Omental fat pad (tissue), 4 donors: ENCODE results near the gene TBR1. TPM values are rescaled to one million over a fixed set of nuclear protein-coding genes. Genes with fewer than 3 reads are reported as not detected.

Source experiments
- ATAC-seq: fragments of 150-250 bp; one replicate; pipeline ENCODE4 v1.9.1; 2016; ENCODE audit warnings: mild to moderate bottlenecking, moderate library complexity; ENCODE audit not compliant: low FRiP score
- DNase-seq: peaks from one replicate; pipeline ENCODE4 v3.0.0-alpha.2; 2019; ENCODE audit warnings: low spot score
- CTCF ChIP-seq, 3 donors: fragments of 450-650 bp; IDR thresholded peaks; one replicate each; pipeline ENCODE4 v1.5.1; 2016 to 2017; ENCODE audit warnings: antibody characterized with exemption in 3 of 3, mild to moderate bottlenecking in 3 of 3, moderate library complexity in 2 of 3
- total RNA-seq, 4 donors: library from RNA; depleted of rRNA; stranded (reverse); fragments of >200 nt; gene quantifications; one replicate each; pipeline ENCODE4 v1.1.0, GENCODE V29; 2016

The TBR1 gene
- total RNA-seq, result 1 to 10 TPM in 1 of 4 donors, under 1 TPM in 1, not detected in 2; 0.09 to 1.2 TPM

- ATAC-seq, result no peak
- DNase-seq, result no peak
- TF ChIP-seq CTCF (IDR thresholded peaks at IDR 0.05), result no peak
Measured at GRCh38 chr2:161415987-161416707, at the start of gene TBR1. Gene TBR1, plus strand, starts transcription at chr2:161416297. Its CDS starts 114 bp downstream, at chr2:161416411.

- DNase-seq, result no peak
- no peak for ATAC-seq
- no peak for TF ChIP-seq CTCF (IDR thresholded peaks at IDR 0.05)
Measured at GRCh38 chr2:161367675-161368074, 48.4 kb upstream of the TBR1 start.

GRCh38 chr2:161369311-161369710 is 46.8 kb upstream of the TBR1 start:
- TF ChIP-seq CTCF (IDR thresholded peaks at IDR 0.05), result no peak
- ATAC-seq, result no peak
- DNase-seq, result no peak

- TF ChIP-seq CTCF (IDR thresholded peaks at IDR 0.05), result no peak
- DNase-seq (no peak), ATAC-seq (no peak)
Measured at GRCh38 chr2:161370981-161371380, 45.1 kb upstream of the TBR1 start.

GRCh38 chr2:161371869-161372268 is 44.2 kb upstream of the TBR1 start:
- ATAC-seq, result no peak
- TF ChIP-seq CTCF (IDR thresholded peaks at IDR 0.05), result no peak
- DNase-seq, result no peak

- TF ChIP-seq CTCF (IDR thresholded peaks at IDR 0.05), result no peak
- DNase-seq (no peak), ATAC-seq (no peak)
Measured at GRCh38 chr2:161373942-161374341, 42.2 kb upstream of the TBR1 start.

- DNase-seq (no peak), ATAC-seq (no peak)
- no peak for TF ChIP-seq CTCF (IDR thresholded peaks at IDR 0.05)
Measured at GRCh38 chr2:161374446-161374845, 41.7 kb upstream of the TBR1 start.
